CD4-positive, alpha-beta T cell treated with Interleukin-17A for 1 hour (primary cell): ENCODE measurements around the gene FBXW11.

Experiments used
- DNase-seq: peaks from one replicate; pipeline ENCODE4 v3.0.0-alpha.2; 2020

The FBXW11 gene

GRCh38 chr5:171855798-171856763 lies 150.4 kb downstream of the FBXW11 start:
- DNase-seq = no peak

- DNase-seq = no peak
These were observed 151.2 kb downstream of the FBXW11 start for GRCh38 chr5:171855265-171855664.

DNA sequence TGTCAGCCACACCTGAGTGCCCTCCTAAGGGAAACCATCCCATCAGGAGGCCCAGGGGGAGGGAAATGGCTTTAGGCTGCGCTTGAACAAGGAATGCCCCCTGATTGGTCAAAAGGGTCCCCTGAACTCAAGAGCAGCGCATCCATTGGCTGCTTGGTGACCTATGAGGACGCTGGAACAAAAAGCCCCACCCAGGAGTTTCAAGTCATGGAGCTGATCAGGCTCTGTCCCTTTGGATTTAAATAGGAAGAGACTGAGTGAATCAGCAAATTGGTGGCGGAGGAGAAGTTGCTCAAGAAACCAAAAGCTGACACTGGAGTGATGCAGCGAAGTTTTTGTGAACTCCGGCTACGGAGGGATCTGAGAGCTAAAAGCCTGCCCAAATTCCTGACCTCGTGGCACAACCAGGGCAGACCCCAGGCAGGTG lies 154.2 kb downstream of the FBXW11 start:
- DNase-seq = no peak

- no peak for DNase-seq
These were observed 155.2 kb downstream of the FBXW11 start for GRCh38 chr5:171851251-171851650.

GRCh38 chr5:171850324-171850947 lies 156.0 kb downstream of the FBXW11 start:
- DNase-seq = no peak

GRCh38 chr5:171849585-171850323 lies 156.7 kb downstream of the FBXW11 start:
- no peak for DNase-seq

DNA sequence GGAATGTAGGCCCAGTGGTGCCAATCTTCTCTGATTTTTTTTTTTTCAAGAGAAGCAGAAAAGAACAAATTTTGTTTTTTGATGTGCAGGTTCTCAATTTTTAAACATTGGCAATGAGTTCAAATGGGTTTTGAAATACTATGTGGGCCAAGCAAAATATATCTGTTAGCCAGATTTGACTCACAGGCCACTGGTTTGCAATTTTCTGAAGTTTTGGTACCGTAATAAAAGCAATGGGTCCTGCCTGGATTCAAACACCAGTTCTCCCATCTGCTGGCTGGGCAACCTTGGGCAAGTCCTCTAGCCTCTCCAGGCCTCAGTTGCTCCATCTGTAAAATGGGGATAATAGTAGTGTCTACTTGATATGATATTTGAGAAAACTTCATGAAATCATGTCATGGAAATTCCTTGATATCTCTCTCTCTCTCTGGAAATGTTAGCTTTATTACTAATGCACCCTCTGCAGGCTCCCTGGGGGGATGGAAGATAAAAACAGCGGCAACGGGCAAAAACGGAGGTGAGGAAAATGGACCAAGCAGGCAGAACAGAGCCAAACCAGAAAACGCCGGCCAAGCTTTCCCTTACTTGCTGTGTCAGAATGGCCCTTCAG lies 157.4 kb downstream of the FBXW11 start:
- no peak for DNase-seq

DNA sequence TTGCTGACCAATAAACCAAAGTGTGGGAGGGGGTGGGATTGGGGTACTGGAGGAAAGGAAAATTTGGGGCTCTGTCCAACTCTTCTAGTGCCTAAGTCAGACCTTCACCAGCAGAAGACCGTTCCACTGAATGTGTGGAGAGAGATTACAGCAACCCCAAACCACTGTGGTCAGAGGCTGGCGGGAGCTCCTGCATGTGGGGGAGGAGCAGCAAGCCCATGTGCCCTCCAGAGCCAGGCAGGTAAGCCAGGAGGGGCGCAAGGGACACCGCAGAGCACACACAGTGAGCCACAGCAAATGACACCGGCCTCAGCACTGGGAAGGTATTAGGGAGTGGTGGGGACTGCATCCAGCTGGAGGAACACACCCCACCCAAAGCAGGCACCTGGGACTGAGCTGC lies 158.0 kb downstream of the FBXW11 start:
- no peak for DNase-seq

GRCh38 chr5:171848006-171848405 lies 158.4 kb downstream of the FBXW11 start:
- DNase-seq = no peak

DNA sequence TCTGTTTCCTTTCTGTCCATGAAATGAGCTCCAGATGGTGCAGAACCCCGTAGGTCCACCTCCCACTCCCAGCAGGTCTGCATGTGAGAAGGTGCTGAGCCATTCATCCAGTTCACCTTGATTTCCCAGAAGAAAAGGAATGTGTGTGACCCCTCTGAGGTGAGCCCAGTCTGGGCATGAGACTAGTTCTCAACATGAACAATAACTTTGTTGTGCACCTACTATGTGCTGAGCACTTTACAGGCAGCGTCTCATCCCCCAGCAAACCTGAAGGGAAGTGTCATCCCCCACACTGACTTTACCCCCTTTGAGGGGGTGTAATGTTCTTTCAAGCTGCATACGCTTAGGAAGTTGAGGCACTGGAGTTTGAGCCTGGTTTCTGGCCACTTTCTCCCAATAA lies 159.4 kb downstream of the FBXW11 start:
- no peak for DNase-seq

GRCh38 chr5:171846323-171846722 lies 160.1 kb downstream of the FBXW11 start:
- no peak for DNase-seq

DNA sequence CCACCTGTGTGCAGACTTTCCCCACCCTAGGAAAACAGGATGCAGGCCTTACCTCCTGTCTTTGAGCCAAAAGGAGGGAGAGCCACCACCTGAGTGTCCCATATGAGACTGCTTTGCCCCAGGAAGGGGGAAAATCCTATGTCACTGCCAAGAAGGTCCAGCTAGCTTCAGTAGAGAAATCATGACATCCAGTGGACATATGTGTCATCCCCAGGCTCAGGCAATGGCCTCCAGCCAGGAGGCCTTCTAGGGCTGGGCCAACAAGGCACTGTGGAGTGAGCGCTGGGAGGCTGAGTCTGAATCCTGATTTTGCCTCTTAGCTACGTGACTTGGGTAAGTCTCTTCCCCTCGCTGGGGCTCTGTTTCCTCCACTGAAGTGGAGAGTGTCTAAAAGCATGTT lies 160.6 kb downstream of the FBXW11 start:
- no peak for DNase-seq

DNA sequence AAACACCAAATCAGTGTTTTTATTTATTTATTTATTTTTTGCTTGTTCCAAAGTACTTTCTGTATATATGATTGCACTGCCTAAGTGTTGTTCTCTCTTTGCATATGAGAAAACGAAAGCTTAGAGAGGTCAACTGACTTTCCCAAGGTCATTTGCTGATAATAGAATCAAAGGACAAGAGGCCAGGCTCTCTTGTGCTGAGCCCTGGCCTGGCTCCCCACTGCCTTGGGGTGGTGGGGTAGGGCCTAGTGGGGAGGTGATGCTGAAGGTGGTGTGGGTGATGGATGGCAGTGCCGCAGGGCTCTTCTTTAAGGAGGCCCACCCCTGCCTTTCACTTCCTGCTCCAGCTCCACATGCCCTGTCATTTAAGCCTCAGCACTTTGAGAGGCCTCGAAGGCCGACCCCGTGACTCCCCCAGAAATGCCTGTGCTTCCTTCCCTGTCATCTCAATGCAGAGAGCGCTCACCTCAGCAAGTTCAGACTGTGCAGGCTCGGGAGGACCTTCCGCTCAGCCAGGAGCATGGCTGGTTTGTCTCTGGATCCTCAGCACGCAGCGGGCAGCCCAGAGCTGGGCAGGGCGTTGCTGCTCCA lies 161.3 kb downstream of the FBXW11 start:
- DNase-seq = no peak

GRCh38 chr5:171842777-171843328 lies 163.6 kb downstream of the FBXW11 start:
- no peak for DNase-seq

DNA sequence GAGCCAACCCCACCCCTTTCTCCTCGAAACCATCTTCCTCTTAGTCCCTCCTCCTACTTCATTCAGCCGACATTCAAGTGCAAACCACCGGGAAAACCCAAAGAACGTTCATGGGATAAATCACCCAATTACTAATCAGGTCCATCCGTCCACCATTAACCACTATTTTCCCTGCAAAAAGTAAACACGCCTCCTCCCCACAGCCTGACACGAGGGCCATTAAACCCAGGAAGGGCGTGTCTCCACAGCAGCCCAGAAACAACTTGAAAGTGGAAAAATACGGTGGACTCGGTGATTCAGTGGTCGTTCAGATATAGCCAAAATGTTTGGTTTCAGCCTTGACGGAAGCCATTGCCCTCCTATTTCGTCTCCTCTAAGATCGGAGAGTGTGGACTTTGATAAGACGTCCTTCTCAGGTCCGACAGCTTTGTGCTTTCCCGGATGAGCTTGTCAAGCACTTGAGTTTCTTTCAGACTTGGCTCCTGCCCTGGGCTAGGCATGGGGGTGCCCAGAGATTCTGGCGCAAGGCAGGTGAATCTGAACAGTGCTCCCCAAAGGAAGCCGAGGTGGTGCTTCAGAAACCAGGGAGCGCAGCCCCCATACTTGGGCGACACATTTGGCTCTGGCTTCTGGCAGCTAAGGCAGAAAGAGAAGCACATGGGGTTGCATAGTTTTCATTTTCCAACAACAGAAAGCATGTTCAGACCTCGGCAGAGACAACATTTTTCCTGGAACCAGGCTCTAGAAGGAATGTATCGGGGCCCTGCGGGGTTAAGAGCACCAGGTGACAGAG lies 164.3 kb downstream of the FBXW11 start:
- DNase-seq = no peak

DNA sequence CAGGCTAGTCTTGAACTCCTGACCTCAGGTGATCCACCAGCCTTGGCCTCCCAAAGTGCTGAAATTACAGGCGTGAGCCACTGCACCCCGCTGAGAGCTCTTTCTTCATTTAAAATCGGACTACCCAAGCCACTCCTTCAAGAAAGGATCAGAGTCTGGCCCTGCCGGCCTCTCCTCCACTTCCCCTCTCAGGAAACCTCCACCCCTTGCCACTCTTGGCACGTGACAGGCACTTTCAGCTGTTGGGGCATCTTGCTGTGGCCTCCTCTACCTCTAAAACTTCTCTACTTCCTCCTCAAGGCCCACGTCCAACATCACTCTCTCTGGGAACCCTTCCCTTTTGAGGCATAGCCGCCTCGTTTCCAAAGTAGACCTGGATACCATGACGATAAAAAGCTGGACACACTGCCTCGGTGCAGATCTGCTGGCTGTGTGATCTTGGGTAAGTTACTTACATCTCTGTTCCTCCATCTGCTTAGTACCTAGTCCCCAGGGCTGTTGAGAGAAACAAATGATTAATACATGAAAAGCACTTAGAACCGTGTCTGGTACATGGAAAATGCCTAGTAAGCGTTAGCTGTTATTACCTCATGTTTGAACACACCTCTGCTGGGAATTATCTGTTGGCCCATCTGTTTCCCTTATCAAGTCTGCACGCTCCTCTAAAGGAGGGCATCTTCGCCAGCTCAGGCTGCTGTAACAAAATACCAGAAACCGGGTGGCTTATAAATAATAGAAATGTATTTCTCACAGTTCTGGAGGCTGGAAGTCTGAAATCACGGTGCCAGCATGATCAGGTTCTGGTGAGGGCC lies 165.5 kb downstream of the FBXW11 start:
- no peak for DNase-seq

DNA sequence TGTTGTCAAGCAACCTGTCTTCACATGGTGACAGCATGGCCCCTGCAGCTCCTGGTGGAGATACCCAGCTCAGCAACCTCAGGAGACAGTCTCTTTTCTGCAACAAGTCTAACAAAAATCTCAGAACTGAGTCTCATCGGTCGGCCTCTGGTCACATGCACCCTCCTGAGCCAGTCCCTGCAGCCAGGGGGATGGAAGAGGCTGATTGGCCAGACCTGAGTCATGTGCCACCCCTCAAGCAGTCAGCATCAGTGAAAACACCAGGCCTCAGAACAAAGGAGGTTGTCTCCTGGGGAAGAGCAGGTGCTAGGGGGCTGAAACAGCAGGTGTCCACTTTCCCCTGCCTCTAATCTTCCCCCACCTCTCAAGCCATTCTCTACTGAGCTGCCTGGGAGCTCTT lies 166.4 kb downstream of the FBXW11 start:
- no peak for DNase-seq

- DNase-seq = no peak
These were observed 167.3 kb downstream of the FBXW11 start for GRCh38 chr5:171839112-171839511.

GRCh38 chr5:171838066-171838465 lies 168.4 kb downstream of the FBXW11 start:
- no peak for DNase-seq

DNA sequence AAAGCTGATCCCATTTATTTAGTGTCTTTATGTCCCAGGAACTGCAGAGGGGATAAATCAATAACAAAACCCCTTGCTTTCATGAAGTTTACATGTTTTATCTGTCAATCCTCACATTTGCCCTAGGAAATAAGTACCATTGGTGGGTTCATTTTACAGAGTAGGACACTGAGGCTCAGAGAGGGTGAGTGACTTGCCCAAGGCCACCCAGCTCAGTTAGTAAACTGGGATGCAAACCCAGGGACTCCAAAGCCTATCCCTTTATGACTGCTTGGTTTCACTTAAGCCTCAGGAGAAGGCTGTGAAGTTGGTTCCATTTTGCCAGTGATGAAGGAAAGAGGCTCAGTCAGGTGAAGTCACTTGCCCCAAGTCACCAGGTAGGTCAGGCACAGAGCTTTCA lies 168.9 kb downstream of the FBXW11 start:
- DNase-seq = no peak

- DNase-seq = no peak
These were observed 171.4 kb downstream of the FBXW11 start for GRCh38 chr5:171835066-171835465.
